Caki2 (cell line): ENCODE data around the gene MAPKAPK3. TPM values are rescaled to one million over a fixed set of nuclear protein-coding genes. Genes with fewer than 3 reads are reported as not detected.
"Not testable (repeated sequence)": the region's sequence is repeated elsewhere in the genome, so short reads cannot be mapped to it uniquely, and the experiment has no call there.

Source experiments
- DNase-seq: peaks from one replicate; pipeline ENCODE4 v3.0.0-alpha.2; 2015; ENCODE audit warnings: low read depth
- in situ Hi-C: cut with HindIII; loops from 2 replicates; pipeline ENCODE4 v1.10.0; 2016; ENCODE audit warnings: low sequenced_read_pairs, low pct_unique_long_range_greater_than_20kb, mixed read lengths
- total RNA-seq: library from RNA; depleted of rRNA; stranded (reverse); fragments of >200 nt; shearing (Covaris generic); gene quantifications from 2 replicates; pipeline ENCODE4 v1.2.3, GENCODE V29; 2014; ENCODE audit warnings: low replicate concordance

MAPKAPK3 gene
- total RNA-seq, 1 experiment from 2014 or later: 238 TPM

GRCh38 chr3:50661321-50661837, 44.4 kb downstream of the MAPKAPK3 start:
- DNase-seq: no peak
- in situ Hi-C loops: no loop called here

GRCh38 chr3:50662408-50662807, 45.5 kb downstream of the MAPKAPK3 start:
- in situ Hi-C loops: no loop called here
- DNase-seq: no peak

DNA sequence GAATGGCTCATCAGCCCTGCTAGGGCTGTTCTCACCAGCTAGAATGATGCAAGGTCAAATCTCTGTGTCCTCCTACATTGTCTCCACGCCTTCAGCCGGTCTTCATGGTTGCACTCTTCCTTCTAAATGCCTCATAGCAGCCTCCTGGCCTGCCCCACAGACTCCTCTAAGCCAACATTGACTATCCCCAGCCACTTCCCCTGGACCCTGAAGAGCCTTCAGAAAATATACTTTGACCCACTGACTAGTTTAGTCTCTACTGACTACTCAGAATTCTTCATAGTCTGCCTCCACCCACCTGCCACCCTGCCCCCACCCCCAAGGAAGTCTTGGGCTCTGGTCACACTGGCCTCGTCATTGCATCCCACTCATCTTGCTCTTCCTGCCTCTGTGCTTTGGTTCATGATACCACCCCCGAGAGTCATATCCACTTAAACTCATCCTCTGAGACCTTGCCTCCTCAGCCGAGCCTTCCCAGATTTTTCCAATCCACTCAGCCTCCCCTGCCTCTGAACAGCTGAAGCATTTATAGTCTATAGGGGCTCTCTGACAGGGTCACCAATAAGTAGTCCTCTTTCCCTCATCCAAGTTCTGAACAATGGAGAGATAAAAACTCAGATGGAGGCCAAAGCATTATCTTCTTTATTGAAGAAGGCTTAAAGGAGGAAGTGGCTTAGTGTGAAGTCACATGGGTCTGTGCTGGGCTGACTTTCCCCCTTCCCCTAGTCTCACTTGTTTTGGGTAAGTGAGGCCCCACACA, 48.3 kb downstream of the MAPKAPK3 start:
- no peak for DNase-seq
- in situ Hi-C loops: no loop called here

DNA sequence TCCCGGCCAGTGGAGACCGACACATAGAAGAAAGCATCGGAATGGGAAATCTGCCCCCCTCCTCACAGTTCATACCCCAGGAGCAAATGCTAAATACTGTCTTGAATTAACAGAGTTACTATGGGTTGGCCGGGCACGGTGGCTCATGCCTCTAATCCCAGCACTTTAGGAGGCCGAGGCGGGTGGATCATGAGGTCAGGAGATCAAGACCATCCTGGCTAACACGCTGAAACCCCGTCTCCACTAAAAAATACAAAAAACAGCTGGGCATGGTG, 48.8 kb downstream of the MAPKAPK3 start:
- DNase-seq, in situ Hi-C loops: not testable (repeated sequence)

DNA sequence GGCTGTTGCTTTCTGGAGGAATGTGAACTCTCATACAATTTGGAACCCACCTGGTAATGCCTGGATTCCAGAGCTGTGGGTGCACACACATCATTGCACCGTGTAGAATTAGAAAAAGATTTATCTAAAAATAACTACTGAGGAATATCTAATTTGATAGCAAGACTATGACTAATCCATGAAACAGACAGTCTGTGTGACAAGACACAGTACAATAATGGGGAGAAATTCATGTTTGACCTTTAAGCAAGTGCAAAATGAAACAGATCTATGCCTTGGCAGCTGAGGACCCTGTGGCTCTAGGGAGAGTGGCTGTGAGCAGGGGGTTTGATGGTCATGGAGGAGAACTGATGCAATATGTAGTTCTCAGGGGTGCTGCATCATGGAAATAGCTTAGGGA, 49.9 kb downstream of the MAPKAPK3 start:
- in situ Hi-C loops: no loop called here

DNA sequence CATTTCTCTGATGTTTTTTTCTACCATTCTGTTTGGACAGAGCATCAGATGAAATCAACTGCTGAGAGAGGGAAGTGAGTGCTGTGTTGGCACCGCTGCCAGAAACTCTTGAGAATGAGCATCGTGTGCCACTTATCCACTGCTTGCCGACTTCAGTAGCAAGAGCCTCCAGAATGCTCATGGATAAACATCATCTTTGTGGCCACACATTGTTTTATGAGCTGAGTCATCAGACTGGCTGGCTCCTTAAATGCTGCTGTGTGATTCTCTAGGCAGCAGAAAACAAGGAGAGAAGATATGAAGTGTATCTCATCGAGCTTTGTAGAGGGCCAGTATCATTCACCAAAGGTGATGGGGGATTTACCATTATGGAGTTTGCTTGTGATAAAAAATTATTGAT, 54.4 kb downstream of the MAPKAPK3 start:
- in situ Hi-C loops: no loop called here

More for the DNA sequence above, 49.9 kb downstream of the MAPKAPK3 start:
- DNase-seq: no peak

DNA sequence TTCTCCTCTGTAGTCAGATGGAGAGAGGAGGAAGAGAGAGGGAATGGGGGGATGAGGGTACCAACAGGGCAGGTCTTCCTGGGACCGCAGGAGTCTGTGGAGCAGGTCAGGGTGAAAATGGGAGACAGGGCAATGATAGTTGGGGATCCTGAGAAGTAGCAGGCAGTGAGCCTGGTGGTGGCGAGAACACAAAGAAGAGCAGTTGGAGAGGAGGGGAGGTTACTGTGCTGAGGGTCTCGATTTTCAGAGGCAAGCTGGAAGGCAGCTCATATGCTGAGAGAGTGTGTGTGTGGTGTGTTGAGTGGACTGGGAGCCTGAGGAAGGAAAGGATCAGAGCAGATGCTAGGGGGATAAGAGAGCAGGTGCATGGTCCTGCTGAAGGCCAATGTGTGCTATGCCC, 55.7 kb downstream of the MAPKAPK3 start:
- DNase-seq: no peak
- in situ Hi-C loops: no loop called here

More for the DNA sequence above, 54.4 kb downstream of the MAPKAPK3 start:
- DNase-seq: peak; percentile 81

GRCh38 chr3:50673931-50674330, 57.0 kb downstream of the MAPKAPK3 start:
- in situ Hi-C loops: no loop called here
- no peak for DNase-seq

GRCh38 chr3:50674349-50675178, 57.6 kb downstream of the MAPKAPK3 start, which contains the start of gene DOCK3:
Gene DOCK3 (plus strand): TSS chr3:50674927. CDS start chr3:50675264, 337 bp downstream.
- in situ Hi-C loops: no loop called here
- DNase-seq: peak; percentile 51

GRCh38 chr3:50675179-50676030, 58.5 kb downstream of the MAPKAPK3 start:
- no peak for DNase-seq
- in situ Hi-C loops: no loop called here

DNA sequence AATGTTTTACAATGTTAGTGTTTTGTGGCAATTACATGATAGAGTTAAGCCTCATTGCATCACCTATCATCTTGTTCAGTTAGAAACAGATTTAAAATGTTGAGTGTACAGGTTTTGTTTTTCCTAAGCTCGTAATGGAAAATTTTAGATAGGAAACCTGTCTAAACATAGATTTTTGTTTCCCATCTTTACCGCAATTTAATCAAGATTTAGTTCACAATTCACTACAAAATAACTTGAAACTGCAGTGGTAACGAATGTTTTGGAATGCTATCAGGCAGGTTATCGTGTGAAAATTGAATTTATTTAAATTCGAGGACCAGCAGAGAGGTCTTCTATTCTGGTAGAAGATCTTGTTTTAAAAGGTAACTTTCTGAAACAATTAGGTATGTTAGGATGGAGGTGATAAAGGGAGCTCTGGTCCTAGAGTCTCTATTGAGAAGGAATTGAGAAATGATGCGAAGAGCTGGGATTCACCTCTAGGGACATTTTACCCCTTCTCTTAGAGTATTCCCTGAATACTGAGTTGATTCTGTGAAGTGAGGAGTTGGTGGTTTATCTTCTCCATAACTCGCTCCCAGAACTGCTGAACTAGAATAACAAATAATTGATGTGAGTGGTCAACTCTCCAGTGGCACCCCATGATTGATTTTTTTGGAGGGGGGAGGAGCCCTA, 59.2 kb downstream of the MAPKAPK3 start:
- in situ Hi-C loops: no loop called here
- DNase-seq: no peak

DNA sequence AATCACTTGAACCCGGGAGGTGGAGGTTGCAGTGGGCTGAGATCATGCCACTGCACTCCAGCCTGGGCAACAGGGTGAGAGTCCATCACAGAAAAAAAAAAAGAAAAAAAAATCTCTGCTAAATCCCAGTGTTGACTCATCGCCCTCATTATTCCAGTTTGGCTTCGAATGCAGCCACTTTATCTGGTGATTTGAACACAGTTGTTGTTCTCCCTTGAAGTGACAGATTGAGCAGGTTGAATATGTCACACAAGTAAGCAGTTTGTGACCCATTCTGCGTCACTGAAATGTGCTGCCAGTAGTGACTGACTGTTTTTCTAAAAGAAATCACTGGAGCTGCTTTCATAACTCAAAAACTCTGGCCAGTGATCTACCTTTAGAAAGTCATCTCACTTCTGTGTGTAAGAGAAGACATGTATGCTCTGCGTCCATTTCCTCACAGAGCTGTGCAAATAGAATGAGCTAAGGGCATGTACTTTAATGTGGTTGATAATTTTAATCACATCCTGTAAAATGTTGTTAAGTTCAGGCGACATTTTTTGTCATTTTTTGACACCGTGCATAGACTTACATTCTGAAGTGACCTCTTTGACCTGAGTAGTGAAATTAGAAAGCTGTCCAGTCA, 70.3 kb downstream of the MAPKAPK3 start:
- no peak for DNase-seq
- in situ Hi-C loops: no loop called here

DNA sequence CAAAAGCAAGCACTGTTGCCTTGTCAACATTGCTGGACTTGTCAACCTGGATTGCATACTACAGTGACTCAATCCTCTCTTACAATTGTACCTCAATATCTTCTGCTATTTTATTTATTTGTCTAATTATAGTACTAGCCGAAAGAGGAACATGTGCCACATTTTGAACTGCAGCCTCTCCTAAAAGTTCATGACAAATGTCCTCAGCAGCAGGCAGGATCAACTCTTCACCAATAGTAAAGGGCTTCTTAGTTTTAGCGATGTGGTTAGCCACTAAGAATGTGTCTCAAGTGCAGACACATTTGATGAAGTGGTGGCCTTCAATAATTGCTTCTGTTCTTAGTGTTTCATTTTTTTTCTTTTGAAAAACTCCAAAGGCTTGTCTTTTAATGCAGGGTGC, 71.0 kb downstream of the MAPKAPK3 start:
- in situ Hi-C loops: no loop called here
- no peak for DNase-seq

DNA sequence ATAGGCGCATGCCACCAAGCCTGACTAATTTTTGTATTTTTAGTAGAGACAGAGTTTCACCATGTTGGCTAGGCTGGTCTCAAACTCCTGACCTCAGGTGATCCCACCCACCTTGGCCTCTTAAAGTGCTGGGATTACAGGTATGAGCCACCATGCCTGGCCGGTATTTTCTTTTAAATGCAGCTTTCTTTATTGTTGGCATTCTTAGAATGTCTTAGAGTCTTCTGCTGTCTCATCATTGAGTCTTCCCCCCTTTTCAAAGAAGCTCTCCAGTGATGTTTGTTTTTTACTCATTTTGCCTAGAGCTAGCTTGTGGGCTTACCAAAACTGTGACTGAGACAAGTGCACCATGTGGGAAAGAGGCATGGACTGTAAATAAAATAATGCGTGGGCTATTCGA, 71.7 kb downstream of the MAPKAPK3 start:
- DNase-seq, in situ Hi-C loops: not testable (repeated sequence)

DNA sequence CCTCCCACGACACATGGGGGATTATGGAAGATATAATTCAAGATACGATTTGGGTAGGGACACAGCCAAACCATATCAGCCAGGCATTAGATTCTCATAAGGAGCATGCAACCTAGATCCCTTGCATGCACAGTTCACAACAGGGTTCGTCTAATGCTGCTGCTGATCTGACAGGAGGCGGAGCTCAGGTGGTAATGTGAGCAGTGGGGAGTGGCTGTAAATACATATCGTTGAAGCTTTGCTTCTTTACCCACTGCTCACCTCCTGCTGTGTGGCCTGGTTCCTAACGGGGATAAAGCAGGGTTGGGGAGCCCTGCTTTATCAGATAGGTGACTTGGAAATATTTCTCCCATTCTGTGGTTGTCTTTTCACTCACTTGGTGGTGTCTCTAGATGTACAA, 72.6 kb downstream of the MAPKAPK3 start:
- DNase-seq: no peak
- in situ Hi-C loops: no loop called here

DNA sequence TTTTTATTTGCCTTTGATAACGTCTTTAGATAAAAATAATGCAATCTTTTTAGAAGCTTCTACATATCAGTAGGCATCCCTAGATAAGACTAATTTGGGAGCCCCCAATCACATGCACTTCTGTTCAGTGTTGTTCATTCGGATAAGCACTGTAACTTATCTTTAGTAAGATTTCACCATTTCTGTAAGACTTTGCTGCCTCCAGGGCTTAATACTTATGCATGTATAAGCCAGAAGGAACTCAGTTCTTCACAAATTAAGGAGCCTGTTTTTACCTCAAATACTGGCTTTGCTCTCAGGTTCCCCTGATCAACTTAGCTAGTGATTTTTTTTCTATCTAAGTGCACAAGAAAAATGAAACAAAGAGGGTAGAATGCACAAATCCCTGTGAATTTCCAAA, 78.1 kb downstream of the MAPKAPK3 start:
- DNase-seq: no peak
- in situ Hi-C loops: no loop called here

DNA sequence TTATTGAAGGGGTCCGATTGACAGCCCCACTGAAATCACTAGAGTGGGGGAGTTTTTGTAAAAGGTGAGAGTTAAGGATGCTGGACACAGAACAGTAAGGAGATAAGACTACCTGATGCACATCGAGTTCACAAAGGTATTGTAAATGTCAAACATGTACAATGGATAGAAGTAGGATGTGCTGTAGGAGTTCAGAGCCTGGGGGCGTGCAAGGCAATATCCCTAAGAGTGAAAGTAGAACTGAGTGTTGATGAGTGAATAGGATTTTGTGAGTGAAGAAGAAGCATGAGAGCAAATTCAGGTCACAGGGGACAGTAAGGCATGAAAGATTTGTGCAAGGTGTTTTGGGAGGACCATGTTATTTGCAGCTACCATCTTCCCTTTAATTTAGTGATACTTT, 79.3 kb downstream of the MAPKAPK3 start:
- no peak for DNase-seq
- in situ Hi-C loops: no loop called here

DNA sequence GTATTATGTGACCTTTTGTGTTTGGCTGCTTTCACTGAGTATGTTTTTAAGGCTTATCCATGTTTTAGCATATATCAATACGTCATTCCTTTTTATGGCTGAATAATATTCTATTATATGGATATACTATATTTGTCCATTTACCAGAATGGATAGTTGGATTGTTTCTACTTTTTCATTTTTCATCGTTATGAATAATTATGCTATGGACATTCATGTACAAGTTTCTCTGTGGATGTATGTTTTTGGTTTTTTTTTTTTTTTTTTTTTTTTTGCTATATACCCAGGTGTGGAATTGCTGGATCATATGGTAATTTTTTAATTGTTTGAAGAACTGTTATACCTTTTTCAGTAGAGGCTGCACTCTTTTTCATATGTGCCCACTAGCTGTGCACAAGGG, 81.3 kb downstream of the MAPKAPK3 start:
- no peak for DNase-seq
- in situ Hi-C loops: no loop called here
